ENCODE results near the gene RNF157.
"Not testable (repeated sequence)": the region's sequence is repeated elsewhere in the genome, so short reads cannot be mapped to it uniquely, and the experiment has no call there.

The RNF157 gene

DNA sequence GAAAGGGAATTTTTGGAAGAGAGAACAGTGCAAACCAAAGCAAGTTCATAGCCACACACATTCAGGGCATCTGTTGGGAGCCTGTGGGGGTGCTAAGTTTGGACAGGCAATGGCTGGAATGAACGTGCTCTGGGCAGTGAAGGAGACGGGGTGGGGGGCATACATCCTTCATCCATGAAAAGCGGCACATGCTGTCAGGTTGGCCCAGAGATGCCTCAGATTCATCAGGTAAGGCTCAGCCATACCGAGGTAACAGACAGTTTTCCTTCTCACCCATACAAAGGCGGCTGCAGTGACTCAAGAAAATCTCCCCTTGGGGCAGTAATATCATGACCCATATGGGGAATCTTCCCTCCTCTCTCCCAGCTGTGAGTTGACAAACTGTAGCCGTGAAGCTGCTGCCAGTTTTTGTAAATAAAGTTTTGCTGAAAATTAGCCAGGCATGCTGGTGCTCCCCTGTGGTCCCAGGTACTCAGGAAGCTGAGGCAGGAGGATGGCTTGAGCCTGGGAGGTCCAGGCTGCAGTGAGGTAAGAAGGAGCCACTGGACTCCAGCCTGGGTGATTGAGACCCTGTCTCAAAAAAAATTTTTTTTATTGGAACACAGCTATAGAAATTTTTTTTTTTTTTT, 15.6 kb upstream of the RNF157 start:
- Histone ChIP-seq H3K4me3 (ENCODE audit: low read depth, low read length) (no peak overlapping the region), H3K27ac (no peak overlapping the region), H3K9me3 (ENCODE audit: severe bottlenecking) (no peaks in the 10 kb centered on the region), H3K27me3 (ENCODE audit: insufficient read depth, low read depth, severe bottlenecking) (no peaks in the 10 kb centered on the region), H3K36me3 (no peaks in the 10 kb centered on the region)
- TF ChIP-seq, protein P1, sequence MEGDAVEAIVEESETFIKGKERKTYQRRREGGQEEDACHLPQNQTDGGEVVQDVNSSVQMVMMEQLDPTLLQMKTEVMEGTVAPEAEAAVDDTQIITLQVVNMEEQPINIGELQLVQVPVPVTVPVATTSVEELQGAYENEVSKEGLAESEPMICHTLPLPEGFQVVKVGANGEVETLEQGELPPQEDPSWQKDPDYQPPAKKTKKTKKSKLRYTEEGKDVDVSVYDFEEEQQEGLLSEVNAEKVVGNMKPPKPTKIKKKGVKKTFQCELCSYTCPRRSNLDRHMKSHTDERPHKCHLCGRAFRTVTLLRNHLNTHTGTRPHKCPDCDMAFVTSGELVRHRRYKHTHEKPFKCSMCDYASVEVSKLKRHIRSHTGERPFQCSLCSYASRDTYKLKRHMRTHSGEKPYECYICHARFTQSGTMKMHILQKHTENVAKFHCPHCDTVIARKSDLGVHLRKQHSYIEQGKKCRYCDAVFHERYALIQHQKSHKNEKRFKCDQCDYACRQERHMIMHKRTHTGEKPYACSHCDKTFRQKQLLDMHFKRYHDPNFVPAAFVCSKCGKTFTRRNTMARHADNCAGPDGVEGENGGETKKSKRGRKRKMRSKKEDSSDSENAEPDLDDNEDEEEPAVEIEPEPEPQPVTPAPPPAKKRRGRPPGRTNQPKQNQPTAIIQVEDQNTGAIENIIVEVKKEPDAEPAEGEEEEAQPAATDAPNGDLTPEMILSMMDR (IDR thresholded peaks at IDR 0.05; ENCODE audit: low read depth, low read length): no peak
- DNase-seq: no peak

DNA sequence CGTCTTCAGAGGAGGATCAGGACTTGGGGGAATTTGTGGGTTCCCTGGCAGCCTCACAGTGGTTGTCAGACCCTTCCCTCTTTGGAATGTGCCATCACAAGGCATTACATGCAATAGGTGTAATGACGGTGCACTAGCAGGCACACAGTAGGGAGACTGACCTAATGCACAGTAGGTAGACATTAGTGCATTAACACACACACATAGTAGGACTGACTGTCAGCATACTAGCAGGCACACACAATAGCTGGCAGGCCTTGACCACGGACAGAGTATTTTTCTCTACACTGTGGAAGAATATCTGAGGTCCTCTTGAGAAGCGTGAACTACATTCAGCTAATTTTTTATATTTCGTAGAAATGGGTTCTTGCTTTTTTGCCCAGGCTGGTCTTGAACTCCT, 14.0 kb upstream of the RNF157 start:
- TF ChIP-seq, protein P1 (IDR thresholded peaks at IDR 0.05; ENCODE audit: low read depth, low read length): no peak
- Histone ChIP-seq H3K27ac (no peak overlapping the region), H3K9me3 (ENCODE audit: severe bottlenecking) (no peaks in the 10 kb centered on the region), H3K36me3 (no peaks in the 10 kb centered on the region), H3K4me3 (ENCODE audit: low read depth, low read length) (no peak overlapping the region), H3K27me3 (ENCODE audit: insufficient read depth, low read depth, severe bottlenecking) (no peaks in the 10 kb centered on the region)
- no peak for DNase-seq

DNA sequence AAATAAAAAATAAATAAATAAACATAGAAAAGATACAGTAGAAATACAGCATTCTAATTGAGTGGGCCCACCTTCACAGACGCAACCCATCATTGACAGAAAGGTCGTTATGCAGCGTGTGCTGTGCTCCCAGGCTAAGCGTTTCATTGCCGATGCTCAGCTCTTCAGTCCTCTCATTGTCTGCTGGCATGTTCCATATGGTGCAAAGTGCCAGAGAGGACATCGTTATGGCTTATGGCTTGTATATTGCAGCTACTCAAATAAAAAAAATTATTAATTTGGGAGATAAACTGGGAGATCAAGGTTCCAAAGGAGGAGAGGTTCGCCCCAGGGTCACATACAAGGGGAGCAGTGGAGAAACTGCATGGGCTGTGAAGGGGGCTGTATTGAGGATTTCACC, 13.5 kb upstream of the RNF157 start:
- no peaks in the 10 kb centered on the region for H3K9me3 ChIP-seq (ENCODE audit: severe bottlenecking)
- no peaks in the 10 kb centered on the region for H3K27me3 ChIP-seq (ENCODE audit: insufficient read depth, low read depth, severe bottlenecking)
- no peak for DNase-seq
- TF ChIP-seq, protein P1 (IDR thresholded peaks at IDR 0.05; ENCODE audit: low read depth, low read length): no peak
- H3K4me3 ChIP-seq (ENCODE audit: low read depth, low read length): no peak overlapping the region
- H3K27ac ChIP-seq: no peak overlapping the region
- H3K36me3 ChIP-seq: no peaks in the 10 kb centered on the region

DNA sequence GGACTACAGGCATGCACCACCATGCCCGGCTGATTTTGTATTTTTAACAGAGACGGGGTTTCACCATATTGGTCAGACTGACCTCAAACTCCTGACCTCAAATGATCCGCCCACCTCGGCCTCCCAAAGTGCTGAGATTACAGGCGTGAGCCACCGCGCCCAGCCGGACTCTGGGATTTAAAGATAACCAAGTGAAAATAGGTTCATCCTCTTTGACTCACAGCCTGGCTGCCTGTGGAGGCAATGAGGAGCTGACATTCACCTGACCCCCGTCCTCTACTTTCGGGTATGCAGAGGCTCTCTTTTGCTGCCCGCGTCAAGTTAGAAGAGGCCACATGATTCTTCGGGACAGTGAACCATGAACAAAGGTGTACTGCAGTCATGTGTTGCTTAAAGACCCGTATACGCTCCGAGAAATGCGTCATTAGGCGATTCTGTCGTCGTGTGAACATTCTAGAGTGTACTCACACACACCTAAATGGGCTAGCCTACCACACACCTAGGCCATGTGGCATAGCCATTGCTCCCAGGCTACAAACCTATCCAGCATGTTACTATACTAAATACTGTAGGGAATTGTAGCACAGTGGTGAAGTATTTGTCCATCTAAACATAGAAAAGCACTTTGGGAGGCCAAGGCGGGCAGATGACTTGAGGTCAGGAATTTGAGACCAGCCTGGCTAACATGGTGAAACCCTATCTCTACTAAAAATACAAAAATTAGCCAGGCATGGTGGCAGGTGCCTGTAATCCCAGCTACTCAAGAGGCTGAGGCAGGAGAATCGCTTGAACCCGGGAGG, 12.9 kb upstream of the RNF157 start:
- H3K9me3 ChIP-seq (ENCODE audit: severe bottlenecking); H3K27ac ChIP-seq; H3K27me3 ChIP-seq (ENCODE audit: insufficient read depth, low read depth, severe bottlenecking); DNase-seq; H3K36me3 ChIP-seq; H3K4me3 ChIP-seq (ENCODE audit: low read depth, low read length): not testable (repeated sequence)

DNA sequence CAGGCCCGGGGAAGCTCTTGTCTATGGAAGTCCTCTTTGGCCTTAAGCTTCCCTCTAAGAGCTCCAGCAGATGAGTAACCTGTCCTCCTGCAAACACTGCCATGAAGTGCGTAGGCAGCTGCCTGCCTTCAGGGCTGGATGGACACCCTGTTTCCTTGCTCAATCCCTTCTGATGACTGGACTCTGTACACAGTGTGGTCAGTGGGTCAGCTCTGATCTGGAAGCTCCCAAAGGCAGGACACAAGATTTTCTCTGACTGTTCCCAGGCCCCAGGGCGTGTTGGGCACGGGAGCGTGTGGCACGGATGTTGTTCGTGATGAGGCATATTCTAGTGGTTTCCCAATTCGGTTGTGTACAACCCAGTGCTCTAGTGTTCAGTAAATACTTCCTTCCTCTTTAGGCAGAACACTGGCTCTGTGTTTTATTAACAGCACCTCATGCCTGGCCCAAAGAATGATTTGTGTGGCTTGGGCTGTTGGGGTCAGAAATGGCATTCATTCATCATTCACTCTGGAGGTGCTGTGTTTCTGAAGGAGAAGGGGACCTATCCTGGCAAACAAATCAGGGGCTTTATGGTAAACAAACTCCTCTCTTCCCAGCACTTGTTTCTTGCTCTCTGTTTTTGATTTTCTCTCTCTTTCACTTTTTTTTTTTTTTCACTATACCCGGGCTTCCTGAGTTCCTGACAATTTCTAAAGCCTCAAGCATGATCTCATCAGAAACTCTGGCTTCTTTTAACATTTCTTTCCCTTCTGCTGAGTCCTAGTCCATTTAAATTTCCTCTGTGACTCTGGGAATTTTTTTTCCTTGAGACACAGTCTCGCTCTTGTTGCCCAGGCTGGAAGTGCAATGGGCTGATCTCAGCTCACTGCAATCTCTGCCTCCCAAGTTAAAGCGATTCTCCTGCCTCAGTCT, 12.0 kb upstream of the RNF157 start:
- no peak for DNase-seq
- Histone ChIP-seq H3K36me3 (no peaks in the 10 kb centered on the region), H3K9me3 (ENCODE audit: severe bottlenecking) (no peaks in the 10 kb centered on the region), H3K27ac (no peak overlapping the region), H3K27me3 (ENCODE audit: insufficient read depth, low read depth, severe bottlenecking) (no peaks in the 10 kb centered on the region), H3K4me3 (ENCODE audit: low read depth, low read length) (no peak overlapping the region)
- TF ChIP-seq, protein P1 (IDR thresholded peaks at IDR 0.05; ENCODE audit: low read depth, low read length): no peak

Data from WERI-Rb-1 (cell line).